ENCODE data around the gene TMEM123.

Gene TMEM123

DNA sequence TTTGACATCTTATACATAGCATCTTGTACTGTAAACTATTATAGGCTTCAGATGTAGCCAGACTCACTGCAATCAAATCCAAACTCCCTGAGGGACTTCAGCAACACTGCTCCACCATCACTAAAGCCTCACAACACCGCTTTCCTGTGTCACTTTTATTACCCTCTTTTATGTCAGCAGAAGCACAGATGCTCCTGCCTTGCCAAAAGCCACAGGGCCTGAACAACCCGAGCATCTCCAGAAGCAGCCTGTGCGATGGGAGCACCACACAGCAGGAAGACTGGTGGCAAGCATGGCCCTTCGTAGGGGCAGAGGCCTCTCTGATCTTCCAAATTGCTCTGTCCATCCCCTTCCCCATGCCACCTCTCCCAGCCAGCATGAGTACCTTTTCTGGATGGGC, 22.9 kb downstream of the TMEM123 start:
- Histone ChIP-seq H3K27ac (ENCODE audit: insufficient read depth, low read length, poor library complexity, severe bottlenecking) (no peak overlapping the region), H3K9me3 (ENCODE audit: control insufficient read depth, low read length) (no peaks in the 10 kb centered on the region), H3K27me3 (replicated peaks; ENCODE audit: control insufficient read depth, insufficient read depth, low read length, poor library complexity, severe bottlenecking) (no peaks in the 10 kb centered on the region), H3K36me3 (ENCODE audit: control insufficient read depth, insufficient read depth, low read length) (peaks cover 24% of the 10 kb centered on the region), H3K4me3 (ENCODE audit: insufficient read depth, low read depth, low read length, poor library complexity, severe bottlenecking) (no peak overlapping the region), H3K4me1 (ENCODE audit: control insufficient read depth, insufficient read depth, low read length, poor library complexity, severe bottlenecking) (peaks cover 20% of the 10 kb centered on the region)
- no peak for DNase-seq

DNA sequence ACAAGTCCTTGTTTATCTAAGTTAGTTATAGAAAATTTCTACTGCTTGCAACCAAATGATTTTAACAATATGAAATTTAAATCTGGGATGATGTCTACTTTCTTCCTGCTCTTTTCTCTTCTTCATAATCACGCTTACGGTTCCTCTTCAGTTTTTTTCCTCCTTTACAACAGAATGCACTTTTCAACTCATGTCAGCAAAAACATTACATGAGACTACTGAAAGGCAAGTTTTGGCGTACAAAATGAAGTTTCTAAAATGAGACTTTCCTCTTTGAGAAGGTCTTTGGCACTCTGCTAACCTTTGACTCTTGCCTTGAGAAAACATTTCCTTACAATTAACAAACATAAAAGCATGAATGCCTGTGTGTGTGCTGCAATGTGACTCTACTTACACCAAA, 23.3 kb downstream of the TMEM123 start:
- Histone ChIP-seq H3K36me3 (ENCODE audit: control insufficient read depth, insufficient read depth, low read length) (peaks cover 21% of the 10 kb centered on the region), H3K4me3 (ENCODE audit: insufficient read depth, low read depth, low read length, poor library complexity, severe bottlenecking) (no peak overlapping the region), H3K9me3 (ENCODE audit: control insufficient read depth, low read length) (no peaks in the 10 kb centered on the region), H3K27me3 (replicated peaks; ENCODE audit: control insufficient read depth, insufficient read depth, low read length, poor library complexity, severe bottlenecking) (no peaks in the 10 kb centered on the region), H3K4me1 (ENCODE audit: control insufficient read depth, insufficient read depth, low read length, poor library complexity, severe bottlenecking) (peaks cover 22% of the 10 kb centered on the region), H3K27ac (ENCODE audit: insufficient read depth, low read length, poor library complexity, severe bottlenecking) (no peak overlapping the region)
- no peak for DNase-seq

DNA sequence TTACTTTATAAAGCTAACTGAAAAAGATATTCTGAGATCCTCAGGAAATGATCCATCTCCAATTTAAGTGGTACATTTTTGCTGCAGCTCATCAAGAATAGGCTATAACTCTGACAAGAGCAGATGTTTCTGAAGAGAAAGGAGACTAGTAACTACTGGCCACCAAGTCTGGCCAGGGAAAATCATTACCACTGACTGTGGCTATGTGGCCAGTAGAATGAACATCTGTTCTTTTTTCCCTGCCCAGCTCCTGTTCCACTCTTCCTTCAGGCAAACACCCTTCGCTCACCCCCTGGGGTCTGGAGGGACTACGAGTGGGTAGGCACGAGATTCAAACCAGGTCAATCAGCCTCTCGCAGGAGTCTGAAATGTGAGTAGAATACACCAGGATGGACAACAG, 23.9 kb downstream of the TMEM123 start:
- Histone ChIP-seq H3K27me3 (replicated peaks; ENCODE audit: control insufficient read depth, insufficient read depth, low read length, poor library complexity, severe bottlenecking) (no peaks in the 10 kb centered on the region), H3K36me3 (ENCODE audit: control insufficient read depth, insufficient read depth, low read length) (peaks cover 21% of the 10 kb centered on the region), H3K27ac (ENCODE audit: insufficient read depth, low read length, poor library complexity, severe bottlenecking) (no peak overlapping the region), H3K4me1 (ENCODE audit: control insufficient read depth, insufficient read depth, low read length, poor library complexity, severe bottlenecking) (peaks cover 24% of the 10 kb centered on the region), H3K9me3 (ENCODE audit: control insufficient read depth, low read length) (no peaks in the 10 kb centered on the region), H3K4me3 (ENCODE audit: insufficient read depth, low read depth, low read length, poor library complexity, severe bottlenecking) (no peak overlapping the region)
- DNase-seq = no peak

DNA sequence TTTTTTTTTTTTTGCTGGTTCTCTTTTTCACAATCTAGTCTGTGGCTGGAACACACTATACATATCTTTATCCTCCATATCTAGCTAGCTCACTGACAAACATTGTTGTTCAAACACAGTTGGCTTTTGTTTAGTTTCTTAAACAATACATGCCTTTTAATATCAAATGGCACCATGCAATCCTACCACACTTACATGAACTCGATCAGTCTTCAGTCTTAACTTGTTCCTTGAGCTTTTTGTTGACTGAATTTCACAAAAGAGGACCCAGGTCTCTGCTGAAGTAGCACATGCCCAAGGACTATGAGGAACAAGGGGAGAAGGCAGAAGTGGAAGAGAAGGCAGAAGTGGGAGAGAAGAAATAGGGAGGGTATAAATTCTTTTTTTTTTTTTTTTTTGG, 25.5 kb downstream of the TMEM123 start:
- H3K36me3 ChIP-seq (ENCODE audit: control insufficient read depth, insufficient read depth, low read length) = peaks cover 9% of the 10 kb centered on the region
- H3K9me3 ChIP-seq (ENCODE audit: control insufficient read depth, low read length) = no peaks in the 10 kb centered on the region
- no peaks in the 10 kb centered on the region for H3K27me3 ChIP-seq (replicated peaks; ENCODE audit: control insufficient read depth, insufficient read depth, low read length, poor library complexity, severe bottlenecking)
- no peak overlapping the region for H3K27ac ChIP-seq (ENCODE audit: insufficient read depth, low read length, poor library complexity, severe bottlenecking)
- H3K4me1 ChIP-seq (ENCODE audit: control insufficient read depth, insufficient read depth, low read length, poor library complexity, severe bottlenecking) = peaks cover 32% of the 10 kb centered on the region
- DNase-seq = no peak
- H3K4me3 ChIP-seq (ENCODE audit: insufficient read depth, low read depth, low read length, poor library complexity, severe bottlenecking) = no peak overlapping the region

DNA sequence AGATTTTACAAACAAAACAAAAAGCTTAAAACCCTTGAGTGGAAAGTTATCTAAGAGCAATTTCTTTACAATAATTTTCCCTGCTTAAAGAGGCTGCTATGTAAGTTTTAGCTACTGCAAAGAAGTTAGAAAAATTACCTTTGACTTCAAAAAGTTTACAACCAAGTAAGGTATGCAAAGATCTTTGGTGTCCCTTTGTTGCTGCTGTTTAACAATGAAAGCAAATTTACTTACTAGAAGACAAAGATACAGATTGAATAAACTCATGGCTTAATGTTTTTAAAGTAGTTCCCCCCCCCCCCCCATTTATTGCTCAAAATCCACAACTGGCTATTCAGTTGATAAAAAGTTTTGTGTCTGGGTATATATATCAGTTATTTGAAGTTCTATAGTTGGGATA, 26.0 kb downstream of the TMEM123 start:
- no peak overlapping the region for H3K27ac ChIP-seq (ENCODE audit: insufficient read depth, low read length, poor library complexity, severe bottlenecking)
- H3K9me3 ChIP-seq (ENCODE audit: control insufficient read depth, low read length) = no peaks in the 10 kb centered on the region
- H3K4me3 ChIP-seq (ENCODE audit: insufficient read depth, low read depth, low read length, poor library complexity, severe bottlenecking) = no peak overlapping the region
- H3K4me1 ChIP-seq (ENCODE audit: control insufficient read depth, insufficient read depth, low read length, poor library complexity, severe bottlenecking) = peaks cover 35% of the 10 kb centered on the region
- no peaks in the 10 kb centered on the region for H3K27me3 ChIP-seq (replicated peaks; ENCODE audit: control insufficient read depth, insufficient read depth, low read length, poor library complexity, severe bottlenecking)
- H3K36me3 ChIP-seq (ENCODE audit: control insufficient read depth, insufficient read depth, low read length) = peaks cover 8% of the 10 kb centered on the region
- DNase-seq = no peak

DNA sequence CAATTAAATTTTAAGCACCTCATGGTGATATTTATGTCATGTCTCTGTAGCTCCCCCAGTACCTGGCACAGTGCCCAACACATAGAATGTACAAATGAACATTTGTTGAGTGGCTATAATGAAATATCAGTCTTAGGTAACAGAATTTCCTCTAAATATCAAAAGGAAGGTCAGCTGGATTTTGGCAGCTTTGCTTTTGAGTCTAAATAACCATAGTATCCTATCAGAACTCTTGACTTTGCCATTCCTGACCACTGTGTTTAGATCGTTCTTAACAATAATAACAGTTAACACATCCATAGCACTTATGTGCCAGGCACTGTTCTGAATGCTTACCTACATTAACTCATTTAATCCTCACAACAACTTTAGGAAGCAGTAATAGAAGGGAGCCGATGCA, 26.6 kb downstream of the TMEM123 start:
- Histone ChIP-seq H3K36me3 (ENCODE audit: control insufficient read depth, insufficient read depth, low read length) (peaks cover 5% of the 10 kb centered on the region), H3K4me1 (ENCODE audit: control insufficient read depth, insufficient read depth, low read length, poor library complexity, severe bottlenecking) (peaks cover 38% of the 10 kb centered on the region), H3K27ac (ENCODE audit: insufficient read depth, low read length, poor library complexity, severe bottlenecking) (no peak overlapping the region), H3K9me3 (ENCODE audit: control insufficient read depth, low read length) (no peaks in the 10 kb centered on the region), H3K27me3 (replicated peaks; ENCODE audit: control insufficient read depth, insufficient read depth, low read length, poor library complexity, severe bottlenecking) (no peaks in the 10 kb centered on the region), H3K4me3 (ENCODE audit: insufficient read depth, low read depth, low read length, poor library complexity, severe bottlenecking) (no peak overlapping the region)
- DNase-seq = no peak

DNA sequence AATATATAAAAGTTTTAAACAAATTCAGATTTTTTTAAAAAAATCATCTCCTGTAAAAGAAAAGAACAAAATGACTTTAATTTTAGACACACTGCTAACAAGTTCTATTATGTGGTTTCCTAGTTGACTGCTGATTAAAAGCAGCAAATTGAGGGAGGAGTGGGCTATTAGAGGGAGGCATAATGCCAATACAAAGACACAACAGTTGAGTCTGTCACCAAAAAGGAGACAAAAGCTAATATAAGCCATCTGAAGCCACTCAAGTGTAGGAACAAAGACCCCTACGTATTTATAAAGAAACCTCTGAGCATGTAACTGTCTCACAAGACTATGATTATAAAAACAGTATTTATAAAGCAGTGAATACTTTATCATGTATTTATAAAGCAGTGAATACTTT, 28.6 kb downstream of the TMEM123 start:
- no peak overlapping the region for H3K4me3 ChIP-seq (ENCODE audit: insufficient read depth, low read depth, low read length, poor library complexity, severe bottlenecking)
- peaks cover 36% of the 10 kb centered on the region for H3K4me1 ChIP-seq (ENCODE audit: control insufficient read depth, insufficient read depth, low read length, poor library complexity, severe bottlenecking)
- H3K36me3 ChIP-seq (ENCODE audit: control insufficient read depth, insufficient read depth, low read length) = peaks cover 5% of the 10 kb centered on the region
- no peaks in the 10 kb centered on the region for H3K9me3 ChIP-seq (ENCODE audit: control insufficient read depth, low read length)
- DNase-seq = no peak
- H3K27ac ChIP-seq (ENCODE audit: insufficient read depth, low read length, poor library complexity, severe bottlenecking) = no peak overlapping the region
- H3K27me3 ChIP-seq (replicated peaks; ENCODE audit: control insufficient read depth, insufficient read depth, low read length, poor library complexity, severe bottlenecking) = no peaks in the 10 kb centered on the region

DNA sequence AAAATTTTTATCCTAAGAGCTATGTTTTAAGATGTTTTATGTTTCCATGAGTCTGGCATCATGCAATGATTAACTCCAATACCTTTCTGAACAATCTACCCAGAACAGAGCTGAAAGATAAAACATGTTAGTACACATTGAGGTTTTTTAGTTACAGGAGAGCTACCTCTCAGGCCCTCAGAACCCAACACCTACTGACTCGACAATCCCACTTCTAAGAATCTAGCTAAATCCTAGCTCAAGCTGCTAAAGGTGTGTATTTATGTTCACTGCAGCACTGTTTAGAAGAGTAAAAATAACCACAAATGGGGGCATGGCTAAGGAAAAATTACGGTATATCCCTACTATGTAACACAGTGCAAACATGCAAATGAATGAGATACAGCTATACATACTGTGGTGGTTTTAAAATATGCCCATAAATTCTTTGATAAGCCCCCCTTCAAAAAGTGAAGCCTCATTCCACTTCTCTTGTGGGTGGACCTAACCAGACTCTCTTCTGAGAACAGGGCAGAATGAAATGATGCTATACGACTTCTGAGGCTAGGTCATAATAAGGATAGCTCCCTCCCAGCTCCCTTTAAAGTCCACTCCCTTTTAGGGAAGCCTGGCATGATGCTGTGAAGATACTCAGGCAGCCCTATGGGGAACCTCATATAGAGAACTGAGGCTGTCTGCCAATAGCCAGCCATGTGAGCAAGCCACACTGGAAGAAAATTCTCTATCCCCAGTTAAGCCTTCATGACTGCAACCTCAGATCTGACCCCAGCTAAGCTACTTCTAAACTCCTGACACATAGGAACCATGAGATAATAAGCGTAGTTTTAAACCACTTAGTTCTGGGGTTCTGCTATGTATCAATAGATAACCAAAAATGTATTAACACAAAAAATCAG, 29.5 kb downstream of the TMEM123 start:
- H3K4me3 ChIP-seq (ENCODE audit: insufficient read depth, low read depth, low read length, poor library complexity, severe bottlenecking) = no peak overlapping the region
- H3K4me1 ChIP-seq (ENCODE audit: control insufficient read depth, insufficient read depth, low read length, poor library complexity, severe bottlenecking) = peaks cover 33% of the 10 kb centered on the region
- no peaks in the 10 kb centered on the region for H3K9me3 ChIP-seq (ENCODE audit: control insufficient read depth, low read length)
- no peaks in the 10 kb centered on the region for H3K27me3 ChIP-seq (replicated peaks; ENCODE audit: control insufficient read depth, insufficient read depth, low read length, poor library complexity, severe bottlenecking)
- peak overlapping the region; percentile 36 for H3K27ac ChIP-seq (ENCODE audit: insufficient read depth, low read length, poor library complexity, severe bottlenecking)
- peaks cover 5% of the 10 kb centered on the region for H3K36me3 ChIP-seq (ENCODE audit: control insufficient read depth, insufficient read depth, low read length)
- no peak for DNase-seq

DNA sequence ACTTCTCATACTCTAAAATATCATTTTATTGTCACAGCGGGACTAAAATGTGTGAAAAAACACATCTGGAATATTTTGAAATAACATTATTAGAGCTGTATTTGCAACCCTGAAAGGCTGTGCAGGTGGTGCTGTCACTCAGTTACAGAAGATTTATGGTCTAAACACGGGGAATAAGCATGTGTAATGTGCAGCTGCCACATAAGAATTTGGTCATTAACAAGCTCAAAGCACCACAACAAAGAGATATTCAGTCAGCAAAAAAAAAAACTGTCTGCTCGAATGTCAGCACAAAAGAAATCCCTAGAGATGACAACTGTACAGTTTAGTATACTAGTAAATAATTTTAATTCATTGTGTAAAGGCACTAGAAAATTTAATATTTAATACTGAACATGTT, 31.3 kb downstream of the TMEM123 start:
- no peak for DNase-seq
- Histone ChIP-seq H3K4me3 (ENCODE audit: insufficient read depth, low read depth, low read length, poor library complexity, severe bottlenecking) (no peak overlapping the region), H3K27me3 (replicated peaks; ENCODE audit: control insufficient read depth, insufficient read depth, low read length, poor library complexity, severe bottlenecking) (no peaks in the 10 kb centered on the region), H3K4me1 (ENCODE audit: control insufficient read depth, insufficient read depth, low read length, poor library complexity, severe bottlenecking) (peaks cover 45% of the 10 kb centered on the region), H3K36me3 (ENCODE audit: control insufficient read depth, insufficient read depth, low read length) (peaks cover 5% of the 10 kb centered on the region), H3K27ac (ENCODE audit: insufficient read depth, low read length, poor library complexity, severe bottlenecking) (peak overlapping the region; percentile 35), H3K9me3 (ENCODE audit: control insufficient read depth, low read length) (no peaks in the 10 kb centered on the region)

DNA sequence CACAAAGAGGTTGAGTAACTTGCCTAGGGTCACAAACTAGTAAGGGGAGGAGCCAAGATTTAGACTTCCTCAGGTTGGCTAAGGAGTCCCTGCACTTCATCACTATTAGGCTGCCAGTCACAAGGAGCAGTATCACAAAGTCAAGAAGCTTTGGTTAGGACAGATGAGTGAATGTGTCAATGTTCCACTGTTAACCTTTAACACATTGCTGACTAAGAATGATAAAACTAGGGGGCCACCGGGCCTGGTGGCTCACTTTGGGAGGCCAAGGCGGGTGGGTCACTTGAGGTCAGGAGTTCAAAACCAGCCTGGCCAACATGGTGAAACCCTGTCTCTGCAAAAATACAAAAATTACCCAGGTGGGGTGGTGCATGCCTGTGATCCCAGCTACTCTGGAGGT, 32.0 kb downstream of the TMEM123 start:
- no peak for DNase-seq
- H3K27me3 ChIP-seq (replicated peaks; ENCODE audit: control insufficient read depth, insufficient read depth, low read length, poor library complexity, severe bottlenecking) = no peaks in the 10 kb centered on the region
- no peak overlapping the region for H3K4me3 ChIP-seq (ENCODE audit: insufficient read depth, low read depth, low read length, poor library complexity, severe bottlenecking)
- H3K36me3 ChIP-seq (ENCODE audit: control insufficient read depth, insufficient read depth, low read length) = peaks cover 5% of the 10 kb centered on the region
- H3K9me3 ChIP-seq (ENCODE audit: control insufficient read depth, low read length) = no peaks in the 10 kb centered on the region
- H3K4me1 ChIP-seq (ENCODE audit: control insufficient read depth, insufficient read depth, low read length, poor library complexity, severe bottlenecking) = peaks cover 45% of the 10 kb centered on the region
- peak overlapping the region; percentile 35 for H3K27ac ChIP-seq (ENCODE audit: insufficient read depth, low read length, poor library complexity, severe bottlenecking)

Measured in effector memory CD4-positive, alpha-beta T cell (primary cell).